LNCAP (cell line): Measurements from ENCODE around the gene EDA.

Source experiments
- CTCF ChIP-seq: fragments of 450-650 bp; IDR thresholded peaks from 2 replicates; pipeline ENCODE4 v1.5.1; 2017; ENCODE audit warnings: mild to moderate bottlenecking

Gene EDA

GRCh38 chrX:70012756-70013155 lies 396.8 kb downstream of the EDA start:
- no peak for TF ChIP-seq CTCF

GRCh38 chrX:70013466-70014381 lies 397.8 kb downstream of the EDA start:
- no peak for TF ChIP-seq CTCF

- no peak for TF ChIP-seq CTCF
Measured at GRCh38 chrX:70016513-70016912, 400.6 kb downstream of the EDA start.

GRCh38 chrX:70022616-70023015 lies 406.7 kb downstream of the EDA start:
- TF ChIP-seq CTCF, result no peak

- TF ChIP-seq CTCF, result no peak
Measured at GRCh38 chrX:70025464-70025863, 409.6 kb downstream of the EDA start.

GRCh38 chrX:70026112-70026850 lies 410.4 kb downstream of the EDA start:
- no peak for TF ChIP-seq CTCF

GRCh38 chrX:70026851-70027200 lies 410.9 kb downstream of the EDA start:
- TF ChIP-seq CTCF, result no peak
